ENCODE measurements around the gene CAMK2A.

CAMK2A gene

DNA sequence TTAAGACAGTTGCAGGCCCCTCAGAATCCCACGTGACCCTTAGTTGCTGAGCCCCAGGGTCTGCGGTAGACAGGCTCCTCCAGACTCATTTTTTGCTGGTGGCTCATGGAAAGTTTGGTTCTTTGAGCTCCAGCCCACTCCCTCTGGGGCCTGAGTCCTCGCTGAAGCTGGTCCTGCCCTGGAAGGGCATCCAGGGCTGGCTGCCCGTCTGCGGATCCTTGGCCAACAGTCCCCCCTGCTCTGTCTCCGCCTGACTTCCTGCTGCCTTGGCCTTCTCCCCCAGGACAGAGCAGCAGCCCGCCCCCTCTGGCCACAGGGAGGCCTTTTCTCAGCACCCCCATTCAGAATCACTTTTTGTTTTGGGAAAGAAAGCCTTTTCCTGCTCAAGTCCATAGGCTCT, 75.3 kb downstream of the CAMK2A start:
- no peaks in the 10 kb centered on the region for H3K36me3 ChIP-seq
- no peaks in the 10 kb centered on the region for H3K9me3 ChIP-seq (ENCODE audit: severe bottlenecking)
- no peak overlapping the region for H3K27ac ChIP-seq
- no peak overlapping the region for H3K4me3 ChIP-seq (ENCODE audit: low read depth, low read length)
- TF ChIP-seq, protein P1, sequence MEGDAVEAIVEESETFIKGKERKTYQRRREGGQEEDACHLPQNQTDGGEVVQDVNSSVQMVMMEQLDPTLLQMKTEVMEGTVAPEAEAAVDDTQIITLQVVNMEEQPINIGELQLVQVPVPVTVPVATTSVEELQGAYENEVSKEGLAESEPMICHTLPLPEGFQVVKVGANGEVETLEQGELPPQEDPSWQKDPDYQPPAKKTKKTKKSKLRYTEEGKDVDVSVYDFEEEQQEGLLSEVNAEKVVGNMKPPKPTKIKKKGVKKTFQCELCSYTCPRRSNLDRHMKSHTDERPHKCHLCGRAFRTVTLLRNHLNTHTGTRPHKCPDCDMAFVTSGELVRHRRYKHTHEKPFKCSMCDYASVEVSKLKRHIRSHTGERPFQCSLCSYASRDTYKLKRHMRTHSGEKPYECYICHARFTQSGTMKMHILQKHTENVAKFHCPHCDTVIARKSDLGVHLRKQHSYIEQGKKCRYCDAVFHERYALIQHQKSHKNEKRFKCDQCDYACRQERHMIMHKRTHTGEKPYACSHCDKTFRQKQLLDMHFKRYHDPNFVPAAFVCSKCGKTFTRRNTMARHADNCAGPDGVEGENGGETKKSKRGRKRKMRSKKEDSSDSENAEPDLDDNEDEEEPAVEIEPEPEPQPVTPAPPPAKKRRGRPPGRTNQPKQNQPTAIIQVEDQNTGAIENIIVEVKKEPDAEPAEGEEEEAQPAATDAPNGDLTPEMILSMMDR (IDR thresholded peaks at IDR 0.05; ENCODE audit: low read depth, low read length), result no peak
- H3K27me3 ChIP-seq (ENCODE audit: insufficient read depth, low read depth, severe bottlenecking), result no peaks in the 10 kb centered on the region
- DNase-seq, result no peak

DNA sequence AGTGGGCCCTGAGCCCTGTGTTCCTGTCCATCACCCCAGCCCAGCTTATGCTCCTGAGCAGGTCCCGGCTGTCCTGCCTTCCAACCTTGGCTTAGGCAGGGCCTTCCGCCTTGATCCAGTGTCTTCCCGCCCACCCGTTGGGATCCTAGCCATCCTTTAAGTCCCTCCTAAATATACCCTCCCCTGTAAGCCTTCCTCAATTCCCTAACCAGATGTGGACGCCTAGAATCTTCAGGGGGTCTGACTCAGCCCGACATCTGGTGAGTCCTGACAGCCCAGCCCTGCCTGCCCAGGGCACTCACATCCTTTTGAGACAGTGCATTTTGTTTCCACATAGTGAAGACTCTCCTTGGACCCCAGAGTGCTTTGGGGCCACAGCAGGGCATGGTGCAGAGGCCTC, 76.0 kb downstream of the CAMK2A start:
- H3K27me3 ChIP-seq (ENCODE audit: insufficient read depth, low read depth, severe bottlenecking), result no peaks in the 10 kb centered on the region
- TF ChIP-seq, protein P1 (IDR thresholded peaks at IDR 0.05; ENCODE audit: low read depth, low read length), result no peak

GRCh38 chr5:150211156-150212030, 78.2 kb downstream of the CAMK2A start:
- Histone ChIP-seq H3K27me3 (ENCODE audit: insufficient read depth, low read depth, severe bottlenecking) (no peaks in the 10 kb centered on the region), H3K27ac (no peak overlapping the region)

More for the DNA sequence above, 76.0 kb downstream of the CAMK2A start:
- DNase-seq, result no peak
- Histone ChIP-seq H3K9me3 (ENCODE audit: severe bottlenecking) (no peaks in the 10 kb centered on the region), H3K36me3 (no peaks in the 10 kb centered on the region), H3K4me3 (ENCODE audit: low read depth, low read length) (no peak overlapping the region), H3K27ac (no peak overlapping the region)

DNA sequence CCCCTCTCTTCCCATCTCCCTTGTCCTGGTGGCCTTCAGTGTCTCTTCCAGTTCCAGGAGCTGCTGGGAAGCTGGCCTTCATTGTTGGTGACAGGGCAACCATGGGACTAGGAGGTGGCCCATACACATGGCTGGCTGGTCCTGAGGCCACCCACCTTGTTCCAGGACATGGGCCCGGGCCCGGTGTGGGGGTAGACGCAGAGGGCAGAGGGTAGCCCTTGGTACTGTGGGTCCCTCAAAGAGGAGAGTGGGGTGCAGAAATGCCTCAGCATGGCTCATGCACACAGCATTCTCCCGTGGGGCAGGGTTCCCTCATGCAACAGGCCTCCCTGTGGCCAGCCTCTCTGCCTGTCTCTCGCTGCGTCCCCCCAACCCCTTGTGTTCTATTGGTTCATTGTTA, 78.9 kb downstream of the CAMK2A start:
- H3K27ac ChIP-seq, result no peak overlapping the region
- DNase-seq, result no peak
- H3K27me3 ChIP-seq (ENCODE audit: insufficient read depth, low read depth, severe bottlenecking), result no peaks in the 10 kb centered on the region
- TF ChIP-seq, protein P1 (IDR thresholded peaks at IDR 0.05; ENCODE audit: low read depth, low read length), result no peak
- H3K4me3 ChIP-seq (ENCODE audit: low read depth, low read length), result no peak overlapping the region
- no peaks in the 10 kb centered on the region for H3K9me3 ChIP-seq (ENCODE audit: severe bottlenecking)
- H3K36me3 ChIP-seq, result no peaks in the 10 kb centered on the region

More at GRCh38 chr5:150211156-150212030, 78.2 kb downstream of the CAMK2A start:
- H3K36me3 ChIP-seq, result no peaks in the 10 kb centered on the region
- no peak overlapping the region for H3K4me3 ChIP-seq (ENCODE audit: low read depth, low read length)
- no peak for DNase-seq
- TF ChIP-seq, protein P1 (IDR thresholded peaks at IDR 0.05; ENCODE audit: low read depth, low read length), result no peak
- H3K9me3 ChIP-seq (ENCODE audit: severe bottlenecking), result no peaks in the 10 kb centered on the region

DNA sequence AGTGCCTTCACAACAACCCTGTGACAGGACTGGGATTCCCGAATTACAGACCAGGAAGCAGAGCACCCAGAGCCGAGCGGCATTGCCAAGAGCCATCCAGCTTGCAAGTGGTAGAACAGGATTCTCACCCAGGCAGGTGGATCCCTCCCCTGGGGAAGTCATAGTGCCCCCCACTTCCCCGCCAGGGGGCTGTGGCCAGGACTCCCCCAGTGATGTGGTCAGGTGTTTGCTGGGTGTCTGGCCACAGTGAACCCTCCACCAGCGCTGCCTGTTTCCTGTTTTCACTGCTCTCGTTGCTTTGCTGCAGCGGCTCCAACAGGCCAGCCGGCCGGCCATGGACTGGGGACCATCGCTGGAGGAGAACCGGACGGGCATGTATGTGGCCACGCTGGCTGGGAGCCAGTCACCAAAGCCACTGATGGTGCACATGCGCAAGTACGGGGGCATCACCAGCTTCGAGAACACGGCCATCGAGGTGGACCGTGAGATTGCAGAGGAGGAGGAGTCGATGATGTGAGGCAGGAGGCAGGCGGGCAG, 80.4 kb downstream of the CAMK2A start:
- H3K9me3 ChIP-seq (ENCODE audit: severe bottlenecking), result no peaks in the 10 kb centered on the region
- H3K27me3 ChIP-seq (ENCODE audit: insufficient read depth, low read depth, severe bottlenecking), result no peaks in the 10 kb centered on the region
- TF ChIP-seq, protein P1 (IDR thresholded peaks at IDR 0.05; ENCODE audit: low read depth, low read length), result no peak
- H3K36me3 ChIP-seq, result no peaks in the 10 kb centered on the region
- no peak overlapping the region for H3K4me3 ChIP-seq (ENCODE audit: low read depth, low read length)
- H3K27ac ChIP-seq, result no peak overlapping the region
- no peak for DNase-seq

All from WERI-Rb-1 (cell line).